Heart left ventricle (tissue), 13 donors: Measurements from ENCODE around the gene RPGRIP1L.

Experiments used
- CTCF ChIP-seq, 12 donors: fragments of 200-600 bp; sonication (generic) in 4 of 12; IDR thresholded peaks; one replicate each; pipeline versions ENCODE4 v1.5.0 to v1.8.0; 2018 to 2022; ENCODE audit warnings: antibody characterized with exemption in 12 of 12, mild to moderate bottlenecking in 5 of 12
- POLR2A ChIP-seq, 2 donors: fragments of 450-650 bp; IDR thresholded peaks; one replicate each; pipeline ENCODE4 v1.6.1; 2017; ENCODE audit warnings: antibody characterized with exemption in 2 of 2, mild to moderate bottlenecking in 2 of 2, moderate library complexity in 2 of 2
- donor health status: ischemic (EF 13 %, LVEDD 7.1; RV severe dilation, severe dysfunction).
- donor health status: DM: no; HTN: yes; CAD: no.
- donor health status: DM: no; HTN: no; CAD: no.
- donor health status: ischemic (EF 25% LVEDD 6.9; RV normal size, moderate dysfunction).
- donor health status: ischemic (EF 25% LVEDD 5.7; RV mildly dilated, moderate dysfunction).
- donor health status: ischemic (EF 35%, LVEDD 5.7; RV mildly dilated, moderate dysfunction).
- donor health status: nonischemic (EF 11% LVEDD 7.7; RV severe dilation, severe dysfunction).
- donor health status: DM: yes; HTN: yes; CAD: no.
- donor health status: PGD.
- donor health status: ischemic (EF 29% LVEDD 5.4; RV normal size, mild dysfunction).
- donor health status: nonischemic (EF 23%, LVEDD 6.1; RV moderate dilation, normal function).

- TF ChIP-seq CTCF (IDR thresholded peaks at IDR 0.05): no peak
- no peak for TF ChIP-seq POLR2A (IDR thresholded peaks at IDR 0.05)
These were observed 13.9 kb upstream of the RPGRIP1L start for GRCh38 chr16:53717577-53717976.
